HL-60/S4 treated with phorbol 12-myristate 13-acetate at 8.2 ng/mL for 4 days and 3 days (cell line): Measurements from ENCODE around the gene NARS2.
"Not testable (repeated sequence)": the region's sequence is repeated elsewhere in the genome, so short reads cannot be mapped to it uniquely, and the experiment has no call there.

Experiments
- in situ Hi-C: fragments of 300-500 bp; cut with MboI; formaldehyde crosslinking; loops from 2 replicates; pipeline ENCODE4 v1.15.0; 2022; ENCODE audit warnings: low sequenced_read_pairs

Gene NARS2

GRCh38 chr11:78499971-78500370, 74.7 kb downstream of the NARS2 start:
- in situ Hi-C loops: no loop called here

- in situ Hi-C loops: no loop called here
Measured at GRCh38 chr11:78497293-78497692, 77.4 kb downstream of the NARS2 start.

- in situ Hi-C loops: no loop called here
Measured at GRCh38 chr11:78493413-78493975, 81.2 kb downstream of the NARS2 start.

GRCh38 chr11:78492973-78493372, 81.7 kb downstream of the NARS2 start:
- in situ Hi-C loops: no loop called here

- in situ Hi-C loops: no loop called here
Measured at GRCh38 chr11:78489184-78489583, 85.5 kb downstream of the NARS2 start.

- in situ Hi-C loops: no loop called here
Measured at GRCh38 chr11:78478536-78478935, 96.1 kb downstream of the NARS2 start.

- in situ Hi-C loops: no loop called here
Measured at GRCh38 chr11:78476066-78476465, 98.6 kb downstream of the NARS2 start.

GRCh38 chr11:78474451-78474850, 100.2 kb downstream of the NARS2 start:
- in situ Hi-C loops: no loop called here

GRCh38 chr11:78472905-78473304, 101.8 kb downstream of the NARS2 start:
- in situ Hi-C loops: no loop called here

- in situ Hi-C loops: no loop called here
Measured at GRCh38 chr11:78472382-78472781, 102.3 kb downstream of the NARS2 start.

- in situ Hi-C loops: no loop called here
Measured at GRCh38 chr11:78470861-78471442, 103.7 kb downstream of the NARS2 start.

GRCh38 chr11:78469896-78470295, 104.8 kb downstream of the NARS2 start:
- in situ Hi-C loops: no loop called here

GRCh38 chr11:78467931-78468330, 106.7 kb downstream of the NARS2 start:
- in situ Hi-C loops: no loop called here

- in situ Hi-C loops: no loop called here
Measured at GRCh38 chr11:78467370-78467769, 107.3 kb downstream of the NARS2 start.

GRCh38 chr11:78465169-78465942, 109.3 kb downstream of the NARS2 start:
- in situ Hi-C loops: no loop called here

GRCh38 chr11:78464787-78465168, 109.9 kb downstream of the NARS2 start:
- in situ Hi-C loops: not testable (repeated sequence)

- in situ Hi-C loops: no loop called here
Measured at GRCh38 chr11:78460471-78460870, 114.2 kb downstream of the NARS2 start.

GRCh38 chr11:78459738-78460137, 114.9 kb downstream of the NARS2 start:
- in situ Hi-C loops: no loop called here

GRCh38 chr11:78457448-78457847, 117.2 kb downstream of the NARS2 start:
- in situ Hi-C loops: no loop called here

- in situ Hi-C loops: no loop called here
Measured at GRCh38 chr11:78453140-78453935, 121.3 kb downstream of the NARS2 start.

GRCh38 chr11:78451371-78452150, 123.1 kb downstream of the NARS2 start:
- in situ Hi-C loops: no loop called here
